Measurements from ENCODE around the gene ARFGAP1.
A peak's percentile ranks its signal among the peaks of the same experiment; 100 is the strongest.

The ARFGAP1 gene

GRCh38 chr20:63307538-63308217, 35.1 kb downstream of the ARFGAP1 start:
- no peak for DNase-seq (ENCODE audit: low spot score)

DNA sequence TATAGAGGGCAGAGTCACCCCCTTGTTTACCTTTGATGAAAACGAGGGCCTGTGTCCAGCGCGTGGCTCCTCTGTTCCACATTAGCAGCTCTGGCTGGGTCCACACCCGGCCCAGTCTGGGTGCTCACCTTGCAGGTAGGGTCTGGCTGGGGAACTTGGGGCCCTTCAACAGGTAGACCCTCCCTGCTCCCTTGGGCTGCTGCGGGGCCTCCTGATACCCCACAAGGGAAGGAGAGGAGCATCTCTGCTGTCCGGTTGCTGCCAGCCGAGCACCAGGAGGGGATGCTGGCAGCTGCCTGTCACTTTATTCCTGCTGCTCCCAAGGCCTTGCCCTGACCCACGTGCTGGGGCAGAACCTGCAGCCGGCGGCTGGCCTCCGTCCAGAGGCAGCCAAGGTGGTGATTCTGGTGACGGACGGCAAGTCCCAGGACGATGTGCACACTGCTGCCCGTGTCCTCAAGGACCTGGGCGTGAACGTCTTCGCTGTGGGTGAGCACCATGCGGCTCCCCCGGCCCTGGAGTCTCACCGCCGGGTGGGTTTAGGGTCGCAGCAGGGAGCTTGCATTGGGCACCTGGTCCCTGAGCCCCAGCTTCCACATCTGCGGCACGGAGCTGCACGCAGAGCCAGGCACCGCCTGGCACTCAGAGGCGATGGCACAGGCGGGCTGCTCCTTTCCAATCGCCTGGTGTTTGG, 35.8 kb downstream of the ARFGAP1 start:
- no peak for DNase-seq (ENCODE audit: low spot score)

DNA sequence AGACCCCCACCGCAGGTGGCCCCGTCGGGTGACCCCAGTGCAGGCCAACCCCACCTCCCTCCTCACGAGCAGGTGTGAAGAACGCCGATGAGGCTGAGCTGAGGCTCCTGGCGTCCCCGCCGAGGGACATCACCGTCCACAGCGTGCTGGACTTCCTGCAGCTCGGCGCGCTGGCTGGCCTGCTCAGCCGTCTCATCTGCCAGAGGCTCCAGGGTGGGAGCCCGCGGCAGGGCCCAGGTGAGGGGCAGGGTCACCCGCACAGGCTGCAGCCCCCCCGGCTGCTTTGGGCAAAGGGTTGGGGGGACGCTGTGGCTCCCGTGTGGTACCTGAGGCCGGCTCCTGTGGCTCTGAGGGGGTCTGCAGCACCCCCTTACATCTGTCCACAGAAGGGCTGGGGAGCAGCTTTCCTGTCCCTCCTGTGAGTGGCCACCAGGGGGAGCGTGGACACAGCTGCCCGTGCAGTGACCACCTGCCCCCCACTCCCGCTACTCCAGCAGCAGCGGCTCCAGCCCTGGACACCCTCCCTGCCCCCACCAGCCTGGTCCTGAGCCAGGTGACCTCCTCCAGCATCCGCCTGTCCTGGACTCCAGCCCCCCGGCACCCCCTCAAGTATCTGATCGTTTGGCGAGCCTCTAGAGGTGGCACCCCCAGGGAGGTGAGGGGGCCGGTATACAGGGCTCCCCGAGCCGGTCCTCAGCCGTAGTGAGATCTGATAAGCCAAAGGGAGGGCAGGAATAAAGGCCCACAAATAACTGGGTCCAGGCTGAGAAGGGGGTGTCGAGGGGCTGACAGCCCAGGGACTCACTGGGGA, 36.9 kb downstream of the ARFGAP1 start:
- peak; percentile 44 for DNase-seq (ENCODE audit: low spot score)

- no peak for DNase-seq (ENCODE audit: low spot score)
These were observed 37.8 kb downstream of the ARFGAP1 start for GRCh38 chr20:63310265-63310991.

- DNase-seq (ENCODE audit: low spot score), result no peak
These were observed 38.7 kb downstream of the ARFGAP1 start for GRCh38 chr20:63311186-63311832.

DNA sequence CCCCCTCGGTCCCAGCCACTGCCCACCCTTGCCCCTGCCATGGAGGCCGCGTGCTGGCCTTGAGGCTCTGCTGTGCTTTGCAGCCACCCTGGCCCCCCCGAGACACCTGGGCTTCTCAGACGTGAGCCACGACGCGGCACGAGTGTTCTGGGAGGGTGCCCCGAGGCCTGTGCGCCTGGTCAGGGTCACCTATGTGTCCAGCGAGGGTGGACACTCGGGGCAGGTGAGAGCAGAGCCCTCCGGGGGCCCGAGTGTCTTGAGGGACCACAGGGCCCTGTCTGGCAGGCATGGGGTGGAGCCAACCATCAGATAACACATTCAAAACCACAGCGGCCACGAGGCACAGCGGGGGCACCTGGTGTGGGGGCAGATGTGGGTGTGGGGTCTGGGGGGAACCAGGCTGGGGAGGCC, 39.2 kb downstream of the ARFGAP1 start:
- no peak for DNase-seq (ENCODE audit: low spot score)

DNA sequence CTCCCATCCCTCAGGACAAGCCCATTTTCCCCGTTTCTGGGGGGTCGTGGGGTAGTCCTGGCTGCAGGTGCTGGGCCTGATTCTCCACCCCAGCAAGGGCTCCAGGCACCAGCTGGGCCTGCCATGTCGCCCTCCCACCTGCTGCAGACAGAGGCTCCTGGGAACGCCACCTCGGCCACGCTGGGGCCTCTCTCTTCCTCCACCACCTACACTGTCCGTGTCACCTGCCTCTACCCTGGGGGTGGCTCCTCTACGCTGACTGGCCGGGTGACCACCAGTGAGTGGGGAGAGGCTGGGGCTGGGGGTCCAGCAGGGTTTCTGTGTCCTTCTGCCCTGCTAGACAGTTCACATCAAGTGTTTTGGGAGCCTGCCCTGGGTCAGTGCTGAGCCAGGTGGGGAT, 39.7 kb downstream of the ARFGAP1 start:
- DNase-seq (ENCODE audit: low spot score), result no peak

GRCh38 chr20:63312690-63313348, 40.2 kb downstream of the ARFGAP1 start:
- DNase-seq (ENCODE audit: low spot score), result no peak

DNA sequence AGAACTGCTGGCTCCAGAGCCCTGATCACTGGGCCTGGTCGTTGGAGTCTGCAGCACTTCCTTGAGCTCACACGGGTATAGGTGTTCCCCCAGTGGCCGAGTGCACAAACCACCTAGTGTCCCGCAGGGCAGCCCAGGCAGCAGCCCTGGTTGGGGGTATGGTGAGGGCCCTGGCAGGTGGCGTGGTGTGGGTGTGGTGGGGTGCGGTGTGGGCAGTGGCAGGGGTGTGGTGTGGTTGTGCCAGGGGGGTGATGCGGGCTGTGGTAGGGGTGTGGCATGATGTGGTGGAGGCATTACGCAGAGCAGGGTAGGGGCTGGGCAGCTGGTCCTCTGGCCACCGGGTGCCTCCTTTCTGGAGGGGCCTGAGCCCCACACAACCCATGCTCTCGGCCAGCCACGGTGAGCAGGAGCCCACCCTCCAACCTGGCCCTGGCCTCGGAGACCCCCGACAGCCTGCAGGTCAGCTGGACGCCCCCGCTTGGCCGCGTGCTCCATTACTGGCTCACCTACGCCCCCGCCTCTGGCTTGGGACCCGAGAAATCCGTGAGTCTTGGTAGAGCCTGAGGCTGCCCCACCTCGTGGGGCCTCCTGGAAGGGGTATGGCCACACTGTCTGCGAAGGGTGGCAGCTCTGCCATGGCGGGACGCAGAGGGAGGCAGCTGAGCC, 40.9 kb downstream of the ARFGAP1 start:
- DNase-seq (ENCODE audit: low spot score), result no peak

- no peak for DNase-seq (ENCODE audit: low spot score)
These were observed 41.4 kb downstream of the ARFGAP1 start for GRCh38 chr20:63314015-63314471.

DNA sequence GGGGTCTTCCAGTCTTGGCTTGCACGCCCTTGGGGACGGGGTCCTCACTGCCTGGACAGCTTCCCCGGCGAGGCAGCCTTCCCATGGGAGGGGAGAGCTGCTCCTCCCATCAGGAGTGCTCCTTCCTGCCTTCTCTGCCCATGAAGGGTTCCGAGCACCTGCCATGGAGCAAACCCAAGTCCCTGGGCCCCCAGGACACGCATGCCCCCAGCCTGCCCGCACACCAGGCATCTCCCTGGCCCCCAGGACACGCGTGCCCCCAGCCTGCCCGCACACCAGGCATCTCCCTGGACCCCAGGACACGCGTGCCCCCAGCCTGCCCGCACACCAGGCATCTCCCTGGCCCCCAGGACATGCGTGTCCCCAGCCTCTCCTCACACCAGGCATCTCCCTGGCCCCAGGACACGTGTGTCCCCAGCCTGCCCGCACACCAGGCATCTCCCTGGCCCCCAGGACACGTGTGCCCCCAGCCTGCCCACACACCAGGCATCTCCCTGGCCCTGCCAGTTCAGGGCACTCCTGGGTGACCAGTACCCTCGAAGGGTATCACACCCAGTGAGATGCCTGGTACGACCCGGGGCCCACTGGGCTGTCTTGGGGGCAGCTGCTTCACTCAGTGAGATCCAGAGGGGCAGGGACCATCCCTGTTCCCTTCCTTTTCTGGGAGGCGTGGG, 42.1 kb downstream of the ARFGAP1 start:
- no peak for DNase-seq (ENCODE audit: low spot score)

GRCh38 chr20:63315240-63315689, 42.7 kb downstream of the ARFGAP1 start:
- DNase-seq (ENCODE audit: low spot score), result no peak

- no peak for DNase-seq (ENCODE audit: low spot score)
These were observed 43.3 kb downstream of the ARFGAP1 start for GRCh38 chr20:63315731-63316491.

DNA sequence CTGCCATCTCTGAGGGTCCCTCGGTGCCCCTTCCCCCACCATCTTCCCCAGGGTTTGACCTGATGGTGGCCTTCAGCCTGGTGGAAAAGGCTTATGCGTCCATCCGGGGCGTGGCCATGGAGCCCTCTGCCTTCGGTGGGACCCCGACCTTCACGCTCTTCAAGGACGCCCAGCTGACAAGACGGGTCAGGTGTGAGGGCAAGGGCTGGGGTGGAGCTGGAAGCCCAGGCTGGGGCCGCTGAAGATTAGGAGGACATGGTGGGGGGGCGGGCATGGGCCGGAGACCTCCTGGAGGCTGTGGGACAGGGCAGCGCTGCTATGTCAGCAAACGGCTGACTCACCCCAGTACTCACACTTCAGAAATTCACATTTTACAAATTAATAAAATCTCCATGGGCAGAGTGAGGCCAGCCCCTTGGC, 43.9 kb downstream of the ARFGAP1 start:
- no peak for DNase-seq (ENCODE audit: low spot score)

GRCh38 chr20:63317061-63317460, 44.4 kb downstream of the ARFGAP1 start:
- DNase-seq (ENCODE audit: low spot score), result no peak

DNA sequence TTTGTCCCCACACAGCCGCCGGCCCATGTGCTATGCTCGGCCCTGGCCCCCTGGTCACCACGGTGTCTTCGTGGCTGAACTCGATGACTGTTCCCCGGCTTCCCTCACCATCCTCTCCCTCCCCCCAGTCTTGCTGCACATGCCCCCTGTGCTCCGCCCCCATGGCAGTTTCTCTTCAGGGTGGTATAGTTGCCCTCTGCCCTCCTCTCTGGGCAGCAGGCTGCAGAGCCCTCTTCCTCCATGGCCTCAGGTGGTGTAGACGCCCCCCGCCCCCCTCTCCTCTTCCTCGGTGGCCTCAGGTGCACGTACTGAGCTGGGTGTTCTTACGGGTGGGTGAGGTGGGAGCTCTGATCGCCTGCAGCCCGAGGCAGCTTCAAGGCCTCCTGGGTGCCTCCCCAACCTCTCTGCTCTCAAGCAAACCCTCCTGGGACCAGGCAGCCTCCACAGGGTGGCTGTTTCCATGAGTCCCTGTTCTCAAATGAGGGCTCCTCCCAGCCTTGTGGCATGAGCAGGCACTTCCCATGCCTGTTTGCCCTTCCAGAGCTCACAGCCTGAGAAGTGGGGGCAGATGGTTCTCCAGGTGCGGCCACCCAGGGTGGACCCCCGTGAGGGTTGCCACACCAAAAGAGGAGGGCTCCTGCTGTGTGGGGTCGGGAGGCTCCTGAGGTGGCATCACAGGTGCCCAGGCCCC, 45.1 kb downstream of the ARFGAP1 start:
- DNase-seq (ENCODE audit: low spot score), result no peak

- DNase-seq (ENCODE audit: low spot score), result no peak
These were observed 46.0 kb downstream of the ARFGAP1 start for GRCh38 chr20:63318391-63319163.

Measured in LoVo (cell line).